Naive B cell (primary cell): Measurements from ENCODE around the gene SIPA1. TPM values are rescaled to one million over a fixed set of nuclear protein-coding genes. Genes with fewer than 3 reads are reported as not detected.
A peak's percentile ranks its signal among the peaks of the same experiment; 100 is the strongest.
"Not testable (repeated sequence)": the region's sequence is repeated elsewhere in the genome, so short reads cannot be mapped to it uniquely, and the experiment has no call there.

Experiments
- ATAC-seq, 2 donors: fragments of 150-1000 bp; cut with Tn5 transposase; 2 replicates each; pipeline ENCODE4 v1.10.0; 2021; ENCODE audit warnings: low read depth in 2 of 2, mild to moderate bottlenecking in 2 of 2, moderate library complexity in 2 of 2
- DNase-seq: peaks from one replicate; pipeline ENCODE4 v3.0.0; 2022
- H3K27ac Mint-ChIP-seq, 6 donors: one replicate each; pipeline ENCODE4 v1.8.0; 2020 to 2022; ENCODE audit warnings: mild to moderate bottlenecking in 6 of 6, mixed read lengths in 6 of 6, moderate library complexity in 5 of 6, inconsistent platforms in 2 of 6
- H3K27me3 Mint-ChIP-seq, 3 donors: one replicate each; pipeline ENCODE4 v1.8.0; 2021 to 2022; ENCODE audit warnings: mixed read lengths in 3 of 3, mild to moderate bottlenecking in 1 of 3
- H3K36me3 Mint-ChIP-seq, 2 donors: one replicate each; pipeline ENCODE4 v1.8.0; 2020 to 2022; ENCODE audit warnings: mixed read lengths in 2 of 2, inconsistent platforms in 1 of 2, mild to moderate bottlenecking in 1 of 2
- H3K4me1 Mint-ChIP-seq, 3 donors: one replicate each; pipeline ENCODE4 v1.8.0; 2020 to 2022; ENCODE audit warnings: mixed read lengths in 3 of 3, inconsistent platforms in 1 of 3, mild to moderate bottlenecking in 1 of 3, moderate library complexity in 1 of 3
- H3K4me3 Mint-ChIP-seq, 8 donors: one replicate each; pipeline ENCODE4 v1.8.0; 2020 to 2022; ENCODE audit warnings: mild to moderate bottlenecking in 8 of 8, mixed read lengths in 8 of 8, moderate library complexity in 8 of 8, inconsistent platforms in 2 of 8
- H3K9me3 Mint-ChIP-seq, 7 donors: one replicate each; pipeline ENCODE4 v1.8.0; 2020 to 2022; ENCODE audit warnings: mixed read lengths in 7 of 7, mild to moderate bottlenecking in 5 of 7, inconsistent platforms in 2 of 7, moderate library complexity in 1 of 7
- polyA plus RNA-seq, 6 donors: library from polyadenylated mRNA; unstranded; fragments of 300-500 nt; fragmentation: Illumina TruSeq; gene quantifications; one replicate each; pipeline ENCODE4 v1.2.3, GENCODE V29; 2021; ENCODE audit warnings: low read depth in 6 of 6

Gene SIPA1
- polyA plus RNA-seq, 6 donors from 2014 or later = 160 to 404 (median 207) TPM

DNA sequence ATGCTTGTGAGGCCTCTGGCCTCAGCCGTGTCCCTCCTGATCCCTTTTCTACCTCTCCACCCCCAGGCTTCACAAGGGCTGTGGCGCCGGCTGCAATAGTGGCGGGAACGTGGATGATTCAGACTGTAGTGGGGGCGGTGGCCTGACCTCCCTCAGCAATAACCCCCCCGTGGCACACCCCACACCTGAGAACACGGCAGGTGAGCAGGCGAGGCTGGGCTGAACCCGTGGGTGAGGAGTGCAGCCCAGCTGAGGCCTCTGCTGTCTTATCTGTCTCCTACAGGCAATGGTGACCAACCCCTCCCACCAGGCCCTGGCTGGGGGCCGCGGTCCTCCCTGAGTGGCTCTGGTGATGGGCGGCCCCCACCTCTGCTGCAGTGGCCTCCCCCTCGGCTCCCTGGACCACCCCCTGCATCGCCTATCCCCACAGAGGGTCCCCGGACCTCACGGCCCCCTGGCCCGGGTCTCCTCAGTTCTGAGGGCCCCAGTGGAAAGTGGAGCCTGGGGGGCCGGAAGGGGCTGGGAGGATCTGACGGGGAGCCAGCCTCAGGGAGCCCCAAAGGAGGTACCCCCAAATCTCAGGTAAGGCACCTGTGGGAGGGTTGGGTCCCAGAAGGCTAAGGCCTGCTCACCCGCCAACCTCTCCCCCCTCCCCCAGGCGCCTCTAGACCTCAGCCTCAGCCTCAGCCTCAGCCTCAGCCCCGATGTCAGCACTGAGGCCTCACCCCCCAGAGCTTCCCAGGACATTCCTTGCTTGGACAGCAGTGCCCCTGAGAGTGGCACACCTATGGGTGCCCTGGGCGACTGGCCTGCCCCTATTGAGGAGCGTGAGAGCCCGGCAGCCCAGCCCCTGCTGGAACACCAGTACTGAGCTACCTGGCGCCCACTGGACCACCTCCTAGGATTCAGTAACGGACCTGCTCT lies 1.5 kb upstream of the SIPA1 start:
- Mint-ChIP-seq H3K9me3 (no peaks in the 10 kb centered on the region), H3K27ac (peak overlapping the region in 4 of 6 donors; percentile 70 to 100 (median 88)), H3K4me3 (peak overlapping the region in 5 of 8 donors; percentile 65 to 97 (median 93)), H3K27me3 (no peaks in the 10 kb centered on the region), H3K36me3 (no peaks in the 10 kb centered on the region), H3K4me1 (peaks cover 36 to 49% (median 39%) of the 10 kb centered on the region in 3 donors)
- DNase-seq (no peak), ATAC-seq (no peak)

DNA sequence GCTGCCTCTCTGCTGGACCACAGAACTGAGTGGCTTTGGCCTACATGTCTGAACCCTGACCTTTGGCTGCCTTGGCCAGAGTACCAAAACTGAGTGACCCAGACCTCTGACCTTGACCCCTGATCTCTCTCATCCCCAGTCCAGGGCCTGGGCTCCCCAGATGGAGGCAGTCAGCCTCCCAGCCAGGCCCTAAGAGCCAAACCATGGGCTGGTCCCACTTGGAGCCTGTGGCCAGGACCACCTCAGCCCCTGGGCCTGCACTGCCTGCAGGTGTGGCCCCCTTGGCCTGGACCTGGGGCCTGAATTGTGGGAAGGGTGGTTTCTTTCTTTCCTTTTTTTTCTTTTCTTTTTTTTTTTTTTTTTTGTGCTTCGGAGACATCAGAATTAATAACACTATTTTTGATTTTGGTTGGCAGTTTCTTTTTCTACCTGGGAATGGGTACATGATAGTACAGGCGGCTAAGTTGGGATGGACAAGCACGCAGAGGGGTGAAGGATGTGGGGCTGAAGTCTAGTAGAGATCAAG lies 806 bp upstream of the SIPA1 start:
- no peaks in the 10 kb centered on the region for H3K36me3 Mint-ChIP-seq
- H3K4me3 Mint-ChIP-seq = peak overlapping the region in 7 of 8 donors; percentile 93 to 99 (median 97)
- no peaks in the 10 kb centered on the region for H3K27me3 Mint-ChIP-seq
- peaks cover 39 to 56% (median 46%) of the 10 kb centered on the region in 3 donors for H3K4me1 Mint-ChIP-seq
- peak overlapping the region; percentile 33 to 100 (median 98) for H3K27ac Mint-ChIP-seq
- DNase-seq = no peak
- H3K9me3 Mint-ChIP-seq = no peaks in the 10 kb centered on the region
- ATAC-seq = no peak

DNA sequence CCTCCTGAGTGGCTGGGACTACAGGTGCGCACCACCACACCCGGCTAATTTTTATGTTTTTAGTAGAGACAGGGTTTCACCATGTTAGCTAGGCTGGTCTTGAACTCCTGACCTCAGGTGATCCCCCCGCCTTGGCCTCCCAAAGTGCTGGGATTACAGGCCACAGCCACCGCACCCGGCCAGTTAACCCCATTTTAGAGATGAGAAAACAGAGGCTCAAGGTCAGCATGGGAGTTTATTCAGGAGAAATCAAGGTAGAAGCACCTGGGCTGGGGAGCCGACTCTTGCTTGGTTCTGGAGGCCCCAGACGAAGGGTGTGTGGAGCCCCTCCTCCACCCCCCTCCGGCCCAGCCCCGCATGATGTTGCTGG lies 1.3 kb downstream of the SIPA1 start:
- peaks cover 0 to 12% of the 10 kb centered on the region in 2 donors for H3K36me3 Mint-ChIP-seq
- peak overlapping the region; percentile 93 to 99 (median 98) for H3K4me3 Mint-ChIP-seq
- H3K27ac Mint-ChIP-seq = peak overlapping the region; percentile 99 to 100 (median 100)
- not testable (repeated sequence) for H3K9me3 Mint-ChIP-seq, H3K27me3 Mint-ChIP-seq, DNase-seq, ATAC-seq
- H3K4me1 Mint-ChIP-seq = peaks cover 45 to 60% (median 54%) of the 10 kb centered on the region in 3 donors

DNA sequence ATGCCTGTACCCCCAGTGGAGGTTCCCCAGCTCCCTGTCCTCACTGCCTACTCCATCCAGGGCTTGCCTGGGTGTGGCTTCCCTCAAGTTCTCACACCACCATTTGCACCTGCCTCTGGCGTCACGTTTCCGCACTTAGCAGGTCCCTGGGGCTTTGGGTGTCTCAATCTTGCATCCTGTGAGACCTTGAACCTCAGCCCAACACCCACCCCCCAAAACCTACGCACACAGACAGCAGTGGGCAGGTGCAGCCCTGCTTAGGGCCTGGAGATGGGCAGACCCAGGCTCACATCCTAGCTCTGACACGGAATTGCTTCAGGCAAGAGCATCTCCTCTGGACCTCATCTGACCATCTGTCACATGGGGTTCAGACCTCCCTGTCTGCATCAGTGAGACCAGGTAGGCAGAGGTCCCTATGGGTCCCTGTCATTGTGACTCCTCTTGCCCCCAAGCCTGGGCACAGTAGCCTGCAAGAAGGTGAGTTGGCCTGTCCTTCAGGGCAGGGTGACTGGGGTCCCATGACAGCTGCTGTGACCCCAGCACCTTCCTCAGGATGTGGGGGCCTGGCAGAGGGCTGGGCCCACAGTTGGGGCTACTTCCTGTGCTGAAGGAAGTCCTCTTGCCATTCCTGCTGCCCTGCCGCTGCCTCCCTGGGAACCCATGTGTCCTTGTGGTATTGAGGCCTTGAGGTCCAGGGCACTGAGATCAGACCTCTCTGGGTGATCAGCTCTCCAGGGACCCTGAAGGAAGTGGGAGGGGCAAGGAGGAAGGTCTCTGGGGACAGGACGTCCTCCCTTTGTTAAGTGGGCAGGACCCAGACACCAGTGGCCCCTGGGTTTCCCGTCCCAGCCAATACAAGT lies 2.0 kb downstream of the SIPA1 start:
- Mint-ChIP-seq H3K27me3 (no peaks in the 10 kb centered on the region), H3K4me3 (peak overlapping the region; percentile 93 to 99 (median 98)), H3K27ac (peak overlapping the region; percentile 99 to 100 (median 100)), H3K4me1 (peaks cover 51 to 64% (median 60%) of the 10 kb centered on the region in 3 donors), H3K9me3 (no peaks in the 10 kb centered on the region), H3K36me3 (peaks cover 0 to 18% of the 10 kb centered on the region in 2 donors)
- peak; percentile 73 to 75 for ATAC-seq
- DNase-seq = peak; percentile 98

DNA sequence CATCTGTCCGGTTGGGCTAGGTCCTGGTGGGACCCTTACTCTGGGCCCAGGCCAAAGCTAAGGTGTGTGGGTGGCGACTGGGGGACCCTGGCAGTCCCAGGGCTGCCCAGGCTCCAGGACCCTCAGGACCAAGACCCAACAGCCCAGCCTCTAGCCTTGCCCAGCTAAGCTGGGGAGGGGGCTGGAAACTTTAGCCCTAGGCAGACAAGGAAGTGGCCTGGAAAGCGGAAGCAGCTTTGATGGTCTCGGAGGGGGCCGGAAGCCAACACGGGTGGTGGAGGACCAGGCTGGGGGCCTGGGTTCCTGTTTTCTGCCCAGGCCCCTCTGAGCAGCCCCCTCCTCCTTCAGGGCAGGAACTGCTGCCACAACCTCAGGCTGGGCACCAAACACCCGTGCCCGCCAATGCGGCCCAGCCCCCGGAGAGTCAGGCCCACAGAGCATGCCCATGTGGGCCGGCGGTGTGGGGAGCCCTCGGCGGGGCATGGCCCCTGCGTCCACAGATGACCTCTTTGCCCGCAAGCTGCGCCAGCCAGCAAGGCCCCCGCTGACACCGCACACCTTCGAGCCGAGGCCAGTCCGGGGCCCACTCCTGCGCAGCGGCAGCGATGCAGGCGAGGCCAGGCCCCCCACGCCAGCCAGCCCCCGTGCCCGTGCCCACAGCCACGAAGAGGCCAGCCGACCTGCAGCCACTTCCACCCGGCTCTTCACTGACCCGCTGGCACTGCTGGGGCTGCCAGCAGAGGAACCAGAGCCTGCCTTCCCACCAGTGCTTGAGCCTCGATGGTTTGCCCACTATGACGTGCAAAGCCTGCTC lies 2.8 kb downstream of the SIPA1 start:
- no peaks in the 10 kb centered on the region for H3K9me3 Mint-ChIP-seq
- H3K27me3 Mint-ChIP-seq = no peaks in the 10 kb centered on the region
- peak; percentile 90 for DNase-seq
- peak overlapping the region; percentile 99 to 100 (median 100) for H3K27ac Mint-ChIP-seq
- peaks cover 56 to 69% (median 63%) of the 10 kb centered on the region in 3 donors for H3K4me1 Mint-ChIP-seq
- H3K4me3 Mint-ChIP-seq = peak overlapping the region; percentile 93 to 99 (median 98)
- peak; percentile 38 to 40 for ATAC-seq
- H3K36me3 Mint-ChIP-seq = peaks cover 0 to 18% of the 10 kb centered on the region in 2 donors

DNA sequence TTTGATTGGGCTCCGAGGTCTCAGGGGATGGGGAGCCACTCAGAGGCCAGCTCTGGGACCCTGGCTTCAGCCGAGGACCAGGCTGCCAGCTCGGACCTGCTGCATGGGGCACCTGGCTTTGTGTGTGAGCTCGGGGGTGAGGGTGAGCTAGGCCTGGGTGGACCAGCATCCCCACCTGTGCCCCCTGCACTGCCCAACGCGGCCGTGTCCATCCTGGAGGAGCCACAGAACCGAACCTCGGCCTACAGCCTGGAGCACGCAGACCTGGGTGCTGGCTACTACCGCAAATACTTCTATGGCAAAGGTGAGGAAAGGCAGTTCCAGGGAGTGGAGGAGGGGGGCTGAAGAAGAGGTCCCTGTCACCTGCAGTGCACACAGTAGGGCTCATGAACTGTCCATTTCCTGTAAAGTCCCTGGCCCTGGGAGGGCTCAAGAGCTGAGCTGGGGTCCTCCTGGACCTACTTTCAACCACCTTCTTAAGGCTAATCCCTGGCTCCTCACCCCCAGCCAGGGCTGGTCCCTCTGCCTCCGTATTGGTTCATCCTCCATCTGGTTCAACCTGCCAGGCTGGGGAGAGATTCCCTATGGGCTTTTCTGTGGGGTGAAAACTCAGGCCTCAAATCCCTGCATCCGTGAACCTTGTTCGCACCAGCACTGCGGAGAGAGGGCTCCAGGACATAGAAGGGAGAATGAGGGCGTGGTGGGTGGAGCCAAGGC lies 3.6 kb downstream of the SIPA1 start:
- no peak for DNase-seq
- peak overlapping the region; percentile 85 to 100 (median 97) for H3K27ac Mint-ChIP-seq
- peak overlapping the region; percentile 88 to 99 (median 96) for H3K4me3 Mint-ChIP-seq
- H3K27me3 Mint-ChIP-seq = no peaks in the 10 kb centered on the region
- no peak for ATAC-seq
- H3K9me3 Mint-ChIP-seq = no peaks in the 10 kb centered on the region
- H3K36me3 Mint-ChIP-seq = peaks cover 0 to 18% of the 10 kb centered on the region in 2 donors
- peaks cover 58 to 73% (median 65%) of the 10 kb centered on the region in 3 donors for H3K4me1 Mint-ChIP-seq

DNA sequence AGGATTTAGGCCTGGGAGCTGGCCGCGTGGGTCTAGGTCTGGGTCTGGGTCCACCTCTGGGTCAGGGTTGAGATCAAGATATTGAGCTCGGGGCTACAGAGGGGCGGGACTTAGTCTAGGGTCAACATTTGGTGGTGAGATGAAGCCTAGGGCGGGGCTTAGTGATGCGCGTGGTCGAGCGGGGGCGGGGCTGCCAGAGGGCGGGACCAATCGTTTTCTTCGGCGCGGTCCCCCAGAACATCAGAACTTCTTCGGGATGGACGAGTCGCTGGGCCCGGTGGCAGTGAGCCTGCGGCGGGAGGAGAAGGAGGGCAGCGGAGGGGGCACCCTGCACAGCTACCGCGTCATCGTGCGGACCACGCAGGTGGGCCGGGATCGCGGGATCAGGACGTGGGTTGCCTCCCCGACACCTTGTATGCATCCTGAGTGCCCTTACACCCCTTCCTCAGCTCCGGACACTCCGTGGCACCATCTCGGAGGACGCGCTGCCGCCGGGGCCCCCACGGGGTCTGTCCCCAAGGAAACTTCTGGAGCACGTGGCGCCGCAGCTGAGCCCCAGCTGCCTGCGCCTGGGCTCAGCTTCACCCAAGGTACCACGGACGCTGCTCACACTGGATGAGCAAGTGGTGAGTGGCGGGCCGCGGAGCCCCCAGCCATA lies 4.2 kb downstream of the SIPA1 start:
- DNase-seq = no peak

DNA sequence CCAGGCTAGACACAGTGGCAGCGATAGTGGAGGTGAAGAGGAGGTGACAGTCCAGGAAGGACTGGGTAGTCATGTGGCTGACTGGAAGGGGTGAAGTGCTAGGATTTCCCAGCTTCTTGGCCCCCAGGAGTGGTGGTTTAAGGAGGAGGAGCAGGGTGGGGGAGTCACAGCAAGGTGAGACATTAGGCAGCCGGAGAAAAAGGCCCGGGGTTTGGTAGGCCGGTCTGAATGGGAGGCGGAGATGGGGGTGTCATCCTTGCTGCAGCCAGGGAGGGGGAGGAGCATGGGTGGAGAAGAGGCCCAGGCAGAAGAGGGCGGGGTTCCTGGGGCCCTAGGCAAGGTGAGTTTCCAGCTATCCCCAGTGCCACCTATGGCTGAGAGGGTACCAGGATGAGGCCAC lies 6.1 kb downstream of the SIPA1 start:
- peak overlapping the region in 5 of 6 donors; percentile 72 to 82 (median 80) for H3K27ac Mint-ChIP-seq
- H3K4me1 Mint-ChIP-seq = peaks cover 50 to 62% (median 53%) of the 10 kb centered on the region in 3 donors
- H3K27me3 Mint-ChIP-seq = no peaks in the 10 kb centered on the region
- ATAC-seq (no peak), DNase-seq (no peak)
- no peaks in the 10 kb centered on the region for H3K9me3 Mint-ChIP-seq
- H3K4me3 Mint-ChIP-seq = peak overlapping the region in 5 of 8 donors; percentile 1 to 74 (median 43)
- peaks cover 0 to 18% of the 10 kb centered on the region in 2 donors for H3K36me3 Mint-ChIP-seq

More for the DNA sequence above, 4.2 kb downstream of the SIPA1 start:
- Mint-ChIP-seq H3K4me1 (peaks cover 58 to 70% (median 62%) of the 10 kb centered on the region in 3 donors), H3K9me3 (no peaks in the 10 kb centered on the region), H3K4me3 (peak overlapping the region; percentile 88 to 99 (median 96)), H3K36me3 (peaks cover 0 to 18% of the 10 kb centered on the region in 2 donors), H3K27ac (peak overlapping the region; percentile 18 to 100 (median 97)), H3K27me3 (no peaks in the 10 kb centered on the region)
- ATAC-seq = no peak

DNA sequence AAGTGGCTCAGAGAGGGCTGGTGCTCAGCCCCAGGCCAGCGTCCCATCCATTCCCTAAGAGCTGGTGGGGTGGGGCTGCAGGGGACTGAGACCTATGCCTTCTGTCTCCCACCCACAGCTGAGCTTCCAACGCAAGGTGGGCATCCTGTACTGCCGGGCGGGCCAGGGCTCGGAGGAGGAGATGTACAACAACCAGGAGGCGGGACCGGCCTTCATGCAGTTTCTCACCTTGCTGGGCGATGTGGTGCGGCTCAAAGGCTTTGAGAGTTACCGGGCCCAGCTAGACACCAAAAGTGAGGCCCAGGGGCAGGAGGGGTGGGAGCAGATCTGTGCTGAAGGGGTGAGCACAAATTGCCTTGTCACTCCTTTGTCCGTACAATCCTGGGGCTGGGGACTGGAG lies 6.9 kb downstream of the SIPA1 start:
- H3K4me3 Mint-ChIP-seq = peak overlapping the region in 3 of 8 donors; percentile 1 to 78 (median 74)
- H3K9me3 Mint-ChIP-seq = no peaks in the 10 kb centered on the region
- H3K36me3 Mint-ChIP-seq = peaks cover 0 to 18% of the 10 kb centered on the region in 2 donors
- H3K27me3 Mint-ChIP-seq = no peaks in the 10 kb centered on the region
- peaks cover 42 to 53% (median 45%) of the 10 kb centered on the region in 3 donors for H3K4me1 Mint-ChIP-seq
- DNase-seq (no peak), ATAC-seq (no peak)
- peak overlapping the region in 3 of 6 donors; percentile 56 to 83 (median 83) for H3K27ac Mint-ChIP-seq

DNA sequence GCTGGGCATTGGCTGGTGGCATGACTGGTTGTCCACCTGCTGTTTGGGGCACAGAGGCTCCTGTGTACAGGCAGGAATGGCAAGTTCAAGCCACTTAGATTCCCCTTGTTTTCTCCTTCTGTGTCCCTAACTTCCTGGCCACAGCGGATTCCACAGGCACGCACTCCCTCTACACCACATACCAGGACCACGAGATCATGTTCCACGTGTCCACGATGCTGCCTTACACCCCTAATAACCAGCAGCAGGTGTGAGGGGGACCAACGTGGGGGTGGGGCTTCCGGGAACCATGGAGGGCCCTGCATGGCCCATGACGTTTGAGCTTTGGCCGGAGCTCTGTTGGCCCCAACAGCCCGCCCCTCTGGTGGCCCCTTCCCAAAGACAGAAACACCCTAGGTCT lies 7.8 kb downstream of the SIPA1 start:
- H3K4me1 Mint-ChIP-seq = peaks cover 35 to 54% (median 38%) of the 10 kb centered on the region in 3 donors
- no peaks in the 10 kb centered on the region for H3K9me3 Mint-ChIP-seq
- no peak for ATAC-seq
- DNase-seq = no peak
- H3K4me3 Mint-ChIP-seq = peak overlapping the region in 1 of 8 donors; percentile 24
- H3K36me3 Mint-ChIP-seq = peaks cover 0 to 19% of the 10 kb centered on the region in 2 donors
- H3K27ac Mint-ChIP-seq = peak overlapping the region in 4 of 6 donors; percentile 62 to 83 (median 72)
- H3K27me3 Mint-ChIP-seq = no peaks in the 10 kb centered on the region

DNA sequence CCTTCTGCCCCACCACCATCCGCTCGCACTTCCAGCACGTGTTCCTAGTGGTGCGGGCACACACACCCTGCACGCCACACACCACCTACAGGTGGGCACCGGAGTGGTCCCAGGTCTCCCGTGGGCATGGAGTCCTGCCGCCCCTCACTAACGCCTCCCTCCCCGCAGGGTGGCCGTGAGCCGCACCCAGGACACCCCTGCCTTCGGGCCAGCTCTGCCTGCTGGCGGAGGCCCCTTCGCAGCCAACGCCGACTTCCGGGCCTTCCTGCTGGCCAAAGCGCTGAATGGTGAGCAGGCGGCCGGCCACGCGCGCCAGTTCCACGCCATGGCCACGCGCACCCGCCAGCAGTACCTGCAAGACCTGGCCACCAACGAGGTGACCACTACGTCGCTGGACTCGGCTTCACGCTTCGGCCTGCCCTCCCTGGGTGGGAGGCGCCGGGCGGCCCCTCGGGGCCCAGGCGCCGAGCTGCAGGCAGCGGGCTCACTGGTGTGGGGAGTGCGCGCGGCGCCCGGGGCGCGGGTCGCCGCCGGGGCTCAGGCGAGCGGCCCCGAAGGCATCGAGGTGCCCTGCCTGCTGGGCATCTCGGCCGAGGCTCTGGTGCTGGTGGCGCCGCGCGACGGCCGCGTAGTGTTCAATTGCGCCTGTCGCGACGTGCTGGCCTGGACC lies 8.5 kb downstream of the SIPA1 start:
- Mint-ChIP-seq H3K27me3 (no peaks in the 10 kb centered on the region), H3K9me3 (no peaks in the 10 kb centered on the region), H3K4me3 (peak overlapping the region in 2 of 8 donors; percentile 7 to 24), H3K4me1 (peaks cover 37 to 57% (median 43%) of the 10 kb centered on the region in 3 donors), H3K36me3 (peaks cover 0 to 26% of the 10 kb centered on the region in 2 donors), H3K27ac (peak overlapping the region in 1 of 6 donors; percentile 83)
- no peak for DNase-seq
- no peak for ATAC-seq
